Measurements from ENCODE around the gene HDAC4. TPM values are rescaled to one million over a fixed set of nuclear protein-coding genes. Genes with fewer than 3 reads are reported as not detected.
A peak's percentile ranks its signal among the peaks of the same experiment; 100 is the strongest.

Gene HDAC4
- total and polyA plus RNA-seq, 4 donors: 2.9 to 37.2 (median 4.4) TPM

- TF ChIP-seq, protein P1, sequence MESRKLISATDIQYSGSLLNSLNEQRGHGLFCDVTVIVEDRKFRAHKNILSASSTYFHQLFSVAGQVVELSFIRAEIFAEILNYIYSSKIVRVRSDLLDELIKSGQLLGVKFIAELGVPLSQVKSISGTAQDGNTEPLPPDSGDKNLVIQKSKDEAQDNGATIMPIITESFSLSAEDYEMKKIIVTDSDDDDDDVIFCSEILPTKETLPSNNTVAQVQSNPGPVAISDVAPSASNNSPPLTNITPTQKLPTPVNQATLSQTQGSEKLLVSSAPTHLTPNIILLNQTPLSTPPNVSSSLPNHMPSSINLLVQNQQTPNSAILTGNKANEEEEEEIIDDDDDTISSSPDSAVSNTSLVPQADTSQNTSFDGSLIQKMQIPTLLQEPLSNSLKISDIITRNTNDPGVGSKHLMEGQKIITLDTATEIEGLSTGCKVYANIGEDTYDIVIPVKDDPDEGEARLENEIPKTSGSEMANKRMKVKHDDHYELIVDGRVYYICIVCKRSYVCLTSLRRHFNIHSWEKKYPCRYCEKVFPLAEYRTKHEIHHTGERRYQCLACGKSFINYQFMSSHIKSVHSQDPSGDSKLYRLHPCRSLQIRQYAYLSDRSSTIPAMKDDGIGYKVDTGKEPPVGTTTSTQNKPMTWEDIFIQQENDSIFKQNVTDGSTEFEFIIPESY (IDR thresholded peaks at IDR 0.05): no peak
These were observed 99.7 kb downstream of the HDAC4 start (continued) for GRCh38 chr2:239300871-239301735.

DNA sequence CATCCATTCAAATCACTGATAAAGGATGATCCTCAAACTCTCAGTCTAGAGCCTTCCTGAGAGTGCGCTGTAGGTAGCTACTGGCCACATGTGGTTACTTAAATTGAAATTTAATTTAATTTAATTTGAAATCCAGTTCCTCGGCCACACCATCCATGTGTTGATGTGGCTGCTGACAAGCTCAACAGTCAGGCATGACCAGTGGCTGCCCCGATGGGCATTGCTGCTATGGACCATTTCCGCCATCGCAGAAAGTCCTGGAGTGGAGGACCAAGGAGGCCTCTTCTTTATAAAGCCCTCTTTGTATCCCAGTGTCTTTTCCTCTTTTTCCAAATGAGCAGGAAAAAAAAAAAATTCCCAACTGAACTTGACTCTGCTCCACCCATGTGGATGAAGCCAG lies 100.6 kb downstream of the HDAC4 start:
- H3K4me3 ChIP-seq (ENCODE audit: low read depth in 1 of 3, low read length in 3 of 3): no peak overlapping the region
- TF ChIP-seq, protein P2, sequence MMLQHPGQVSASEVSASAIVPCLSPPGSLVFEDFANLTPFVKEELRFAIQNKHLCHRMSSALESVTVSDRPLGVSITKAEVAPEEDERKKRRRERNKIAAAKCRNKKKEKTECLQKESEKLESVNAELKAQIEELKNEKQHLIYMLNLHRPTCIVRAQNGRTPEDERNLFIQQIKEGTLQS (IDR thresholded peaks at IDR 0.05): no peak
- TF ChIP-seq FOXA1 (IDR thresholded peaks at IDR 0.05): no peak
- 98% methylated on average over 5 of the region's 5 CpGs for WGBS
- no peak overlapping the region for H3K9ac ChIP-seq (ENCODE audit: low read depth in 1 of 2, low read length in 2 of 2)
- H3K27me3 ChIP-seq (ENCODE audit: control insufficient read depth in 4 of 4, insufficient read depth in 4 of 4, low read length in 3 of 4): no peaks in the 10 kb centered on the region
- no peak for DNase-seq (ENCODE audit: low spot score)
- peaks cover 18 to 67% (median 64%) of the 10 kb centered on the region in 4 donors for H3K4me1 ChIP-seq (ENCODE audit: control insufficient read depth in 4 of 4, insufficient read depth in 4 of 4, low read length in 3 of 4)
- H3K36me3 ChIP-seq (ENCODE audit: control insufficient read depth in 4 of 4, insufficient read depth in 3 of 4, low read depth in 1 of 4, low read length in 3 of 4): no peaks in the 10 kb centered on the region
- no peak overlapping the region for H3K27ac ChIP-seq (ENCODE audit: low read depth in 1 of 2, low read length in 2 of 2)
- H3K9me3 ChIP-seq (ENCODE audit: control insufficient read depth in 4 of 4, low read length in 3 of 4): no peaks in the 10 kb centered on the region

DNA sequence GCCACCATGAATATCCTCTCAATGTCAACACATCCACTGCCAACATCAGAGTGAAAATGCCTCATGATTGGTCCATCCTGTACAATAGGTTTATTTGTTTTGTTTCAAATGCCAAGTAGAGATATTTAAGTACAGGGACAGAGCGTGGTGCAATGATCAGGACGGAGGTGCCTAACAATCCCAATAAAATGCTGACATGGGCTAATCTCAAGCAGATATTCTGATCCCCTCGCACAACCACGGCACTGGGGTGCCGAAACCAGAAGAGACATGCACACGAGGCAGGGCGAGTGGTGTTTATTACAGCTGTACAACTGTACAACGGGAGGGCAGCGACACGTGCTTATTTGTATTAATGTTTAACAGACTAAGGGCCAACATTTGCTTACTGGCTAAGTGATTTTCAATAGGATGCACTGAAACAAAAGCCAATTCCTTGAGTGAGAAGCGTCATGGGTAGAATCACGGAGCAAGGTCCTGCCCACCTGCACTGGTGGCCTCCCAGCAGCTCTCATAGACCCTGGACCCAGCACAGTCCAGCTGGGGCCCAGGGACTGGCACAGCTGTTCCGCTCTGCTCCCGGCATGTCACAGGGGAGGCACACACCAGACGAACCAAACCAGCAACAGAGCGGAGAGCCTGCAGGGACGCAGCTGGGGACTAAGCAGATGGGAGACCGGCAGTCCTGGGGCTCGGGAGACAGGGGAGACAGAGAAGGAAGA lies 101.4 kb downstream of the HDAC4 start:
- Histone ChIP-seq H3K9ac (ENCODE audit: low read depth in 1 of 2, low read length in 2 of 2) (no peak overlapping the region), H3K27me3 (ENCODE audit: control insufficient read depth in 4 of 4, insufficient read depth in 4 of 4, low read length in 3 of 4) (no peaks in the 10 kb centered on the region), H3K27ac (ENCODE audit: low read depth in 1 of 2, low read length in 2 of 2) (peak overlapping the region in 1 of 2 donors; percentile 19), H3K4me1 (ENCODE audit: control insufficient read depth in 4 of 4, insufficient read depth in 4 of 4, low read length in 3 of 4) (peaks cover 18 to 64% (median 61%) of the 10 kb centered on the region in 4 donors), H3K4me3 (ENCODE audit: low read depth in 1 of 3, low read length in 3 of 3) (no peak overlapping the region), H3K36me3 (ENCODE audit: control insufficient read depth in 4 of 4, insufficient read depth in 3 of 4, low read depth in 1 of 4, low read length in 3 of 4) (no peaks in the 10 kb centered on the region), H3K9me3 (ENCODE audit: control insufficient read depth in 4 of 4, low read length in 3 of 4) (no peaks in the 10 kb centered on the region)
- no peak for DNase-seq (ENCODE audit: low spot score)
- WGBS: 43% methylated on average over 19 of the region's 19 CpGs
- TF ChIP-seq, protein P3, sequence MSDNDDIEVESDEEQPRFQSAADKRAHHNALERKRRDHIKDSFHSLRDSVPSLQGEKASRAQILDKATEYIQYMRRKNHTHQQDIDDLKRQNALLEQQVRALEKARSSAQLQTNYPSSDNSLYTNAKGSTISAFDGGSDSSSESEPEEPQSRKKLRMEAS (IDR thresholded peaks at IDR 0.05): peak; percentile 72
- TF ChIP-seq SP1 (IDR thresholded peaks at IDR 0.05): peak; percentile 82
- no peak for TF ChIP-seq NR2F2 (IDR thresholded peaks at IDR 0.05)
- peak; percentile 82 to 87 for TF ChIP-seq HNF4A (conservative IDR thresholded peaks at IDR 0.05)
- TF ChIP-seq RXRA (IDR thresholded peaks at IDR 0.05): peak; percentile 43 to 69
- peak; percentile 13 for TF ChIP-seq YY1 (IDR thresholded peaks at IDR 0.05)
- TF ChIP-seq, protein P1 (IDR thresholded peaks at IDR 0.05): no peak
- TF ChIP-seq RAD21 (IDR thresholded peaks at IDR 0.05): peak; percentile 41 to 47
- TF ChIP-seq HNF4G (IDR thresholded peaks at IDR 0.05): peak; percentile 46
